ENCODE results near the gene OGFR.

Gene OGFR

DNA sequence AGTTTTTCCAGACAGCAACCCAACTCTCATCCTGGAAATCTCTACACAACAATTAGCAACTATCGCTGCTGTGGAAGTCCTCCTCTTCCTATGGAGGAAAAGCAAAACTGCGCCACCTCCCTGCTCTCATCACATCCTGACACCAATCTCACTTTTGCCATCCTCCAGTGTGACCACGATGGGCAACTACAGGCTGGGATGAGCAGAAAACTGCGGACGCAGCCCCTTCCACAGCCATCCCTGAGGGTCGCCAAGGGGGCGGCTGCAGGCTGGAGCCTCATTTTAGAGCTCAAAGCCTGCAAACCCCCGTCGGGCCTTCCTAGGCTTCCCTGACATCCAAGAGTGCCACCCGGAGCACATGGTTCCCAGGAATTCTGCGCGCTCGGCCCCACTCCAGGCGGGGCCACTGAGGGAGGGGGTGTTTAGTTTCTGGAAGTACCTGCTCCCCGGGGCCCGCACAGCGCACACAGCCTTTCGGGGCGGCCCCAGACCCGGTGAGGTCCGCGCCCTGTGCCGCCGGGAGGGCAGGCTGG, 55.8 kb downstream of the OGFR start:
- H3K4me3 ChIP-seq (ENCODE audit: low read length) = peak overlapping the region; percentile 57
- DNase-seq (ENCODE audit: low read depth) = peak; percentile 40
- TF ChIP-seq, protein P1, sequence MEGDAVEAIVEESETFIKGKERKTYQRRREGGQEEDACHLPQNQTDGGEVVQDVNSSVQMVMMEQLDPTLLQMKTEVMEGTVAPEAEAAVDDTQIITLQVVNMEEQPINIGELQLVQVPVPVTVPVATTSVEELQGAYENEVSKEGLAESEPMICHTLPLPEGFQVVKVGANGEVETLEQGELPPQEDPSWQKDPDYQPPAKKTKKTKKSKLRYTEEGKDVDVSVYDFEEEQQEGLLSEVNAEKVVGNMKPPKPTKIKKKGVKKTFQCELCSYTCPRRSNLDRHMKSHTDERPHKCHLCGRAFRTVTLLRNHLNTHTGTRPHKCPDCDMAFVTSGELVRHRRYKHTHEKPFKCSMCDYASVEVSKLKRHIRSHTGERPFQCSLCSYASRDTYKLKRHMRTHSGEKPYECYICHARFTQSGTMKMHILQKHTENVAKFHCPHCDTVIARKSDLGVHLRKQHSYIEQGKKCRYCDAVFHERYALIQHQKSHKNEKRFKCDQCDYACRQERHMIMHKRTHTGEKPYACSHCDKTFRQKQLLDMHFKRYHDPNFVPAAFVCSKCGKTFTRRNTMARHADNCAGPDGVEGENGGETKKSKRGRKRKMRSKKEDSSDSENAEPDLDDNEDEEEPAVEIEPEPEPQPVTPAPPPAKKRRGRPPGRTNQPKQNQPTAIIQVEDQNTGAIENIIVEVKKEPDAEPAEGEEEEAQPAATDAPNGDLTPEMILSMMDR (conservative IDR thresholded peaks at IDR 0.05; ENCODE audit: low read length) = peak; percentile 33

DNA sequence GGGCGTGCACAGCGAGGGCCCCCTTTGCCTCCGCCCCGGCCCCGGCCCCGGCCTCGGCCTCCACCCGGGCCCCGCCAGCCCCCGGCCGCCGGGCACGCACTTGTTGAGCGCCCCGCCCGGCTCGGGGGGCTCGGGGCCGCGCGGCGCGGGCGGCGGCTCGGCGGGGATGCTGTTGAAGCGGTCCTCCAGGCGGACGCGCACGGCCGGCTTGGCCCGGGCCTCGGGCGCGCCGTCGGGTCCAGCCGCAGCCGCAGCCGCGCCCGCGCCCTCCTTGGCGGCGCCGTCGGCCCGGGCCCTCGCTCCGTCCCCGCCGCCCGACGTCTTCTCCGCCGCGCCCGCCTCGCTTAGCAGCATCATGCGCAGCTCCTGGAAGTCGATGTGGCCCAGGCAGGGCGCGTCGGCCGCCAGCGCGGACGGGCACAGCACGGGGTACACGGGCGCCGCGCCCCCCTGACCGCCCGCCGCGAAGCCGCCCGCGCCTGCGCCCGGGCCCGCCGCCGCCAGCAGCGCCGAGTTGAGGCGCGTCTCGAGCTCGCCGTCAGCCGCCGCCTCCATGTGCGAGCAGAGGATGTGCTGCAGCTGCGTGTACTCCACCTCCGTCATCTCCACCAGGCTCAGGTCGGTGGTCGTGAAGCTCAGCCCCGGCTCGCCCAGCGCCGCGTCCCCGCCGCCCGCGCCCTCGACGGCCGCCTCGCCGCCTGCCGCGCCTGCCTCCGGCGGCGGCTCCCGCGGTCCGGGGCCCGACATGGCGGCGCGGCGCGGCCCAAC, 56.5 kb downstream of the OGFR start:
- TF ChIP-seq, protein P1 (conservative IDR thresholded peaks at IDR 0.05; ENCODE audit: low read length) = no peak
- peak; percentile 20 for DNase-seq (ENCODE audit: low read depth)
- peak overlapping the region; percentile 67 for H3K4me3 ChIP-seq (ENCODE audit: low read length)

DNA sequence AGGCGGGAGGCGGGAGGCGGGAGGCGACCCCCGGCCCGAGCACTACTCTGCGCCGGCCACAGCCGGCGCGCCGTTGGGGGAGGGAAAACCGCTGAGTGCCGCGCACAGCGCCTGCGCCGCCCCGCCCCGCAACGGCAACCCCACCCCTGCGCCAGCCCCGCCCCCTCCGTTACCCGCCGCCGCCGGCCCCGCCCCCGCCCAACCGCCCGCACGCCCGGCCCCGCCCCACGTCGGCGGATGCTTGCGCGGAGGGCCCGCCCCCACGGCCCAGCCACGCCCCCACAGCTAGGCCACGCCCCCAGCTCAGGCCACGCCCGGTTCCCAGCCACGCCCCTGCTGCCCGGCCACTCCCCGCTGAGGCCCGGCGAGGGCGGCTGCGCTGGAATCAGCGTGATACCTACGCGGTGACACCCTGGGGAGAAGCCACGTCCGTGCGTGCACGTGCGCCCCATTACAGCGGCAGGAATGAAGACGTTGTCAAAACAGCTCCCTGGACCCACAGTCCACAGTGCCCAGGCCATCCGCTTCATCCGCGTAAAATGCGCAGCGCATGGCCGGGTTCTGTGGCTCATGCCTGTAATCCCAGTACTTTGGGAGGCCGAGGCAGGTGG, 57.2 kb downstream of the OGFR start, which contains the start of gene TCFL5:
TSS of gene TCFL5 (minus strand) at position 97 of the 611 bp plus-strand sequence. CDS start 152 bp downstream, outside the sequence.
- TF ChIP-seq, protein P1 (conservative IDR thresholded peaks at IDR 0.05; ENCODE audit: low read length) = no peak
- DNase-seq (ENCODE audit: low read depth) = peak; percentile 79
- peak within 1 kb of the TSS; percentile 67 for H3K4me3 ChIP-seq (ENCODE audit: low read length)

Measured in AG10803 (cell line).